AG09319 (cell line): ENCODE measurements around the gene HOXA2.

Source experiments
- DNase-seq: peaks from one replicate; pipeline ENCODE4 v3.0.0-alpha.2; 2010; ENCODE audit warnings: low read depth; ENCODE audit errors: extremely low read depth
- TF ChIP-seq, protein P1 (sequence below): IDR thresholded peaks from 2 replicates; pipeline ENCODE4 v1.5.1; 2011; ENCODE audit warnings: low read depth, mild to moderate bottlenecking, inconsistent platforms, low read length, moderate library complexity

Gene HOXA2

DNA sequence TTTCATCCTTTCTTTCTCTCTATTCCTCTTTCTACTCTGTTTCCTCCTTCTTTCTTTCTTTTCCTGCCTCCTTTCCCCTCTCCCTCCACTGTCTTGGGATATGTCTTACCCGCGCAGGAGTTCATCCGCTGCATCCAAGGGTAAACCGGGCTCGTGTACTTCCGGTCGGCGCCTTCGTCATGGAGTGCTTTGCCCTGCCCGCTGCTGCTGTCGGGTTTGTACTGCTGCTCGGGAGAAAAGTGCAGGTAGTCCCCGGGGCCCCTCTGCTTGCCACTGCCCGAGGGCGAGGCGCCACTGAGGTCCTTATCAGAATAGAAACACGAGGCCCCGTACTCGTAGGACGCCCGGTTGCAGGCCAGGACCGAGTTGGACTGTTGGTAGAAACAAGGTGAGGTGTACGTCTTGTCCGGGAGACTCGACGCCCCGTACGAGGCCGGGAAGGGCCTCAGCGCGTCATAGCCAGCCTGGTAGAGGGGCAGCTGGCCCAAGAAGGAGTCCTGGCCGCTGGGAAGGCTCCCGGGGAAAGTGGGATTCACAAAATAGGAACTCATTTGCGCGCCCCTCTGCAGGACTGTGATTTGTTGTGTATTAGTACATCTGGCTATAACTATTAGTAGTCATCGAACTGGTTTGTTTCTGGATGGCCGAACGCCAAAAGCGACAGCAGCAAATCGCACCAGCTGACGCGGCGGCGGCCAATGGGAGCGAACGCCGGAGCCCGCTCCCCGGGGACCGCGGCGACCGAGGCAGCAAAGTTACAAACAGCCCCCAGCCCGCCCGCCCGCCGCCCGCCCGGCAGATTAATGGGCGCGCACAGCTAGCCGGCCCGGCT, 44.9 kb upstream of the HOXA2 start, which contains the start of gene HOXA6:
Gene HOXA6, minus strand, starts transcription at position 576 of the 832 bp plus-strand sequence. Its CDS starts 25 bp downstream, at position 551.
- TF ChIP-seq, protein P1, sequence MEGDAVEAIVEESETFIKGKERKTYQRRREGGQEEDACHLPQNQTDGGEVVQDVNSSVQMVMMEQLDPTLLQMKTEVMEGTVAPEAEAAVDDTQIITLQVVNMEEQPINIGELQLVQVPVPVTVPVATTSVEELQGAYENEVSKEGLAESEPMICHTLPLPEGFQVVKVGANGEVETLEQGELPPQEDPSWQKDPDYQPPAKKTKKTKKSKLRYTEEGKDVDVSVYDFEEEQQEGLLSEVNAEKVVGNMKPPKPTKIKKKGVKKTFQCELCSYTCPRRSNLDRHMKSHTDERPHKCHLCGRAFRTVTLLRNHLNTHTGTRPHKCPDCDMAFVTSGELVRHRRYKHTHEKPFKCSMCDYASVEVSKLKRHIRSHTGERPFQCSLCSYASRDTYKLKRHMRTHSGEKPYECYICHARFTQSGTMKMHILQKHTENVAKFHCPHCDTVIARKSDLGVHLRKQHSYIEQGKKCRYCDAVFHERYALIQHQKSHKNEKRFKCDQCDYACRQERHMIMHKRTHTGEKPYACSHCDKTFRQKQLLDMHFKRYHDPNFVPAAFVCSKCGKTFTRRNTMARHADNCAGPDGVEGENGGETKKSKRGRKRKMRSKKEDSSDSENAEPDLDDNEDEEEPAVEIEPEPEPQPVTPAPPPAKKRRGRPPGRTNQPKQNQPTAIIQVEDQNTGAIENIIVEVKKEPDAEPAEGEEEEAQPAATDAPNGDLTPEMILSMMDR = no peak

DNA sequence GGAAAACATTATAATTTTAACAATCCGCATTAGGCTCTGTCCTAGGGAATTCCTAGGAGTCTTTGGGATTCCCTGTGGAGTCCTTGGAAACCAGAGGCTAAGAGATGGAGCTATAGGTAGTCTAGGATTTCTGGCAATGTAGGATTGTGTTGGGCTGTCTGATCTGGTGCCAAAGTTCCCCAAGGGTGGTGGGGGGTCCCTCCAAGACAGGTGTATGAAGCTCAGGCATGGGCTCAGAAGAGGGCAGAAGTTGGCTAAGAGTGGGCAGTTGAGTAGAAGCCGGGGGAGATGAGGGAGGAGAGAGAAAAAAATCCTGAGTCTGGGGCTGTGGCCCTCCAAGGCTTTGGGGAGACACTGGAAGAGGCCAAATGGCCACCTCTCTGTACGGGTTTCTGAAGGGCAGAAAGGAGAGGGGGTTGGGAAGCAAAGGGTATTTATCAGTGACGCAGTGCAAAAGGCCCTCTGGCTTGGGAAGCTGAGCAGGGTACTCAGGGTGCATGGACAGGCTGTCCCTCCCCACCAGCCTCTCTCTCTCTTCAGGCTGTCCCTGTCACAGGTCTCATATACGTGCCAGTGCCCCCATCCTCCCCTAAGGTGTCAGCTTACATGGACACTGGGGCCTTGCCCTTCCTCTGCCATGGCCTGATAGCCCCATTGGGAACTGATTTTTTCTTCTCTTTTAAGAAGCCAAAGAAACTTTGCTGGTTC, 44.2 kb upstream of the HOXA2 start:
- TF ChIP-seq, protein P1 = no peak
- no peak for DNase-seq

More for the DNA sequence above, 44.9 kb upstream of the HOXA2 start, which contains the start of gene HOXA6:
- no peak for DNase-seq

DNA sequence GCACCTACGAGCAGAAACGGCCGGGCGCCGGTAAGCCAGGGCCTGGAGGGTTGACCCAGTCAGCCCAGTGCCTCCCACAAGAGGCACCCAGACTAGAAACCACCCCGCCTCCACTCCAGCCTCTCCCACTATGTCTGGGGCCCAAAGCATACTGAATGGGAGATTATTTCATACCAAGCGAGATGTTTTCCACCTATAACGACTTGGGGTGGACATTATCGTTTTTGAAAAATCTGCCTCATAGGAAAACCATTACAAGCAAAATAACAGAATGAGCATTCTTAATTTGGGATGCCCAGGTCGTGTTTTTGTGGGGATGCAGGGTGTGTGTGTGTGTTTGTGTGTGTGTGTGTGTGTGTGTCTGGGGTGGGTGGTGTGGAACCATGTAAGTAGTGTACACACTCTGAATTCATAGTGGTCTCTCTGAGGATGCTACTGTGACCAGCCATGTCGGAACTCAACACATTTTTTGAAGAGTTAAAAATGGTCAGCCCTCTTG, 43.5 kb upstream of the HOXA2 start:
- DNase-seq = no peak
- TF ChIP-seq, protein P1 = no peak

DNA sequence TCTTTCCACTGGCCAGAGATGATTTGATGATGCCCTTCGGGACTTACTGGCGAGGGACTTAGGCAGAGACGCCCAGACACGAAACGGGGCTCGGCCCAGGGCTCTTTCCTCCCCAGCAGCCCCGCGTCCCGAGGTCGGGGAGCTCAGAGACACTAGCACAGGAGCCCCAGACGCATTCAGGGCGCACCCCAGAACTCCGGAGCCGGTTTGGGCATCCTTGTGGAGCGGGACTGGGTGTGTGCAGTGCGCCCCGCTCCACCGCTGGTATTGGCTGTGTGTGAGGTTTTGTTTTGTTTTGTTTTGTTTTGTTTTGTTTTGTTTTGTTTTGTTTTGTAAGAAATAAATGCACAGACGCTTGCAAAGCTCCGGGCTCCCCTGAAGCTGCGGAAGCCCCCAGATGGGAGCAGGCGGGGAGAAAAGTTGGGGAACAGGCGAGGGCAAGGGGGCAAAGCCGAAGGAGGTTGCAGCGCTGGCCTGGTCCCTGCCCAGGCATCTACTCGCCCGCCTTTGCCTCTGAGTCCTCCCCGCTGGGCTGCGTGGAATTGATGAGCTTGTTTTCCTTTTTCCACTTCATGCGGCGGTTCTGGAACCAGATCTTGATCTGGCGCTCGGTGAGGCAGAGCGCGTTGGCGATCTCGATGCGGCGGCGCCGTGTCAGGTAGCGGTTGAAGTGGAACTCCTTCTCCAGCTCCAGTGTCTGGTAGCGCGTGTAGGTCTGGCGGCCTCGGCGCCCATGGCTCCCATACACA, 42.9 kb upstream of the HOXA2 start:
- TF ChIP-seq, protein P1 = no peak
- DNase-seq = no peak

DNA sequence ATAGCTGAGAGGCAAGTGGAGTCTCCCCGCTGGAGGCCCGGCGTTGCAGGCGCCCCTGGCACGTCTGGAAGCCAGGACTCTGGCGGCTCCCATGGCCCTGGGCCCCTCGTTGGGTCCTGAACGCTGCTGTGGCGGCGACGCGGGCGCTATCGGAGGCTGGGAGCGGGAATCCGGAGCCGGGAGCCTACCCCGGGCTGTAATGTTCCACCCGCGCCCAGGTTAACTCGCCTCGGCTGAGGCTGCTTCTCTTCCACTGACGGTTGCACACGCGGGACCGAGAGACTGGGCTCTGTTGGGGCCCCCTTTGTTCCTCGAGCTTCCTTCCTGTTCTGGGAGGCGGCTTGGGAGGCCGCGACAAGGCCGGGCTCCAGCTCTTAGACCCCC, 42.3 kb upstream of the HOXA2 start:
- DNase-seq = no peak
- TF ChIP-seq, protein P1 = no peak

DNA sequence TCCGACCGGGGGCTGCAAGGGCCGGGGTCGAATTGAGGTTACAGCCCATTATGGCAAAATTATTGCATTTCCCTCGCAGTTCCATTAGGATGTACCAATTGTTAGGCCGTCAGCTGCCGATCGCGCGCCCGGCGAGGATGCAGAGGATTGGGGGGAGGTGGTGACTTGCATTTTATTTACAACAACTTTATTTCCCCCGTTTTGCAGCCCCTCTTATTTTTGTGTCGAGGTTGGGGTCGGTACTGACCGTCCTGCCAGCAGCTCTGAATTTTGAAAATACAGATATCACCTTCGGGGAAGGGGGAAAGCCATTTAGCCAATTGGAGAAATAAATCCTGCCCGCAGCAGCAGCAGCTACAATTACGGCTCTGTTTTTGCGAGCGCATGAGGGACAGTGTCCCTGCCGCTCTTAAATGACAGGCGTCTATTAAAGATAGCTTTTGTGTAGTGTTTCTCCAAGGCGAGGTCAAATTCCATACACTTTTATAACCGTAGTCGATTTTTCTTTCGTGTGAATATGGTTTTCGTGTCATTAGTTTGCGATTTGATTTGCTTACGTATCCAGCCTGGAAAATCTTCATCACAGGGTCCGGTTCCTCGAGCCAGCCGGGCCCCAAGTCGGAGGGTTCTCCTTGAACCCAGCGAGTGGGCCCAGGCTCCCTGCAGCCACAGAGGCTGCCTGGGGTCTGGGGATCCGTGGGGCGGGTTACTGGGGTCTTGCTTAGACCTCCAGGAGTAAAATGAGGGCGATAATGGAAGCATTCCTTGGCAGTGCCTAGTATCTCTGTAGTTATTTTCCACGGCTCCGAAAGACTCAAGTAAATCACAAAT, 41.7 kb upstream of the HOXA2 start:
- no peak for DNase-seq
- TF ChIP-seq, protein P1 = no peak
